K562 (cell line): Measurements from ENCODE around the gene C19orf12. TPM values are rescaled to one million over a fixed set of nuclear protein-coding genes. Genes with fewer than 3 reads are reported as not detected.

Experiments used
- EHMT2 ChIP-seq: fragments of 450-650 bp; IDR thresholded peaks from 2 replicates; pipeline ENCODE4 v1.6.1; 2018; ENCODE audit warnings: antibody characterized with exemption
- ZFX ChIP-seq: sonication (generic); formaldehyde crosslinking; IDR thresholded peaks from 2 replicates; pipeline ENCODE4 v1.8.0; 2022; ENCODE audit warnings: mild to moderate bottlenecking, missing genetic modification reagents, moderate library complexity
- ZNF282 ChIP-seq: sonication (generic); formaldehyde crosslinking; IDR thresholded peaks from 2 replicates; pipeline ENCODE4 v1.8.1; 2023; ENCODE audit warnings: missing genetic modification reagents
- polyA plus RNA-seq, 8 experiments: library from polyadenylated mRNA; depleted of rRNA in 4 of 8; stranded (reverse) in 5 of 8; unstranded in 3 of 8; fragments of >200 nt; fragmentation: Nextera tagmentation in 2 of 8; fragmentation: Illumina TruSeq in 1 of 8; extraction: Ambion mirVana in 2 of 8; extraction: Trizol in 1 of 8; gene quantifications; 2 replicates each; pipeline versions ENCODE4 v1.2.1 to v1.2.3, GENCODE V29; 2011 to 2014; ENCODE audit warnings: inconsistent platforms in 1 of 8, missing spikeins in 1 of 8
- total RNA-seq, 7 experiments: library from RNA; depleted of rRNA in 6 of 7; stranded (reverse); fragments of >200 nt in 6 of 7; fragmentation: Illumina TruSeq in 2 of 7; extraction: Trizol in 2 of 7; gene quantifications; 2 replicates each; pipeline versions ENCODE4 v1.2.1 to v1.2.3, GENCODE V29; 2011 to 2021; ENCODE audit warnings: low replicate concordance in 1 of 7
- TF ChIP-seq, protein P1 (sequence below), 2 experiments: fragments of 450-650 bp in 1 of 2; sonication (generic) in 1 of 2; formaldehyde crosslinking in 1 of 2; IDR thresholded peaks; 2 replicates each; pipeline versions ENCODE4 v1.7.1 to v1.9.0; 2016 to 2022; ENCODE audit warnings: inconsistent platforms in 1 of 2, mild to moderate bottlenecking in 1 of 2, missing genetic modification reagents in 1 of 2
- TF ChIP-seq, protein P2 (sequence below), 2 experiments: IDR thresholded peaks in 1 of 2; conservative IDR thresholded peaks in 1 of 2; 2 replicates each; pipeline ENCODE4 v1.6.1; 2016; ENCODE audit warnings: low read depth in 2 of 2, mild to moderate bottlenecking in 1 of 2, missing compliant biosample characterization in 1 of 2, missing genetic modification characterization in 1 of 2, moderate library complexity in 1 of 2
- TF ChIP-seq, protein P3 (sequence below): fragments of 250-450 bp; sonication (Bioruptor Pico); IDR thresholded peaks from 2 replicates; pipeline ENCODE4 v1.5.0; 2021; ENCODE audit warnings: mild to moderate bottlenecking, moderate library complexity

Gene C19orf12
- total and polyA plus RNA-seq, 9 of the 15 experiments (the other 6 are each of a cell fraction or from before 2014, with no cell fraction given): 1.9 to 14.5 (median 10.2) TPM

DNA sequence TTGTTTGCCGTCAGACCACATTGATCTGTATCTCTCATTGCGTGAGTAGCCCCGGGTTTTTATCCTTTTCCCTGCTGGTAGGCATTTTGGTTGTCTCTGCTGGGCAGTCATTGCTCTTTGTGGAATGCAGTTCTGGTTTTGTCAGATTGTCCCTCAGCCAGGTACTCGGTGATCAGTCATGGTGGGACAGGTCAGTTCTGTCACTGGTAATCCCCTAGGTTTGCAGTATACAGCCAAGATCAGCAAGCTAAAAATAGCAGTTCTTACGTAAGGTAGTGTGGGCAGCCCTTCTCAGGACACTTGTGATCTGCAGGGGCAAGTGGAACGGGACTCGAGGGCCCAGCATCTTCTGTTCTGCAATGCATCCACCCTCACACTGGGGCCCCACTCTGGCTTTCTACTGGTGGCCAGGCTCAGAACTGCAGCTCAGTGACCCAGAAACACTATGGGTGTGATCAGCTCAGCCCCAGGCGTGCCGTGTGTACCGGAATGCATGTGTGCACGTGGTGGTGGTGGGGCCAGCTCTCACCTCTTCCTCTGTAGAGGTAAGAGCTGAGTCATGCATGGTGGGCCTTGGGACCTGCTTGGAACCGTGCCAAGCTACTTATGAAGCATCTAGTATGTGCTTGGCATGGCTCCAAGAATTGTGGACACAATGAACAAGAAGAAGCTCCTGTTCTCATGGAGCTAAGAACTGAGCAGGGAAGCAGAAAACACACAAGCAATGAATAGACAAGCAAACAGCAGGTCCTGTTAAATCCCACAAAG lies 43.5 kb downstream of the C19orf12 start (continued):
- TF ChIP-seq, protein P1, sequence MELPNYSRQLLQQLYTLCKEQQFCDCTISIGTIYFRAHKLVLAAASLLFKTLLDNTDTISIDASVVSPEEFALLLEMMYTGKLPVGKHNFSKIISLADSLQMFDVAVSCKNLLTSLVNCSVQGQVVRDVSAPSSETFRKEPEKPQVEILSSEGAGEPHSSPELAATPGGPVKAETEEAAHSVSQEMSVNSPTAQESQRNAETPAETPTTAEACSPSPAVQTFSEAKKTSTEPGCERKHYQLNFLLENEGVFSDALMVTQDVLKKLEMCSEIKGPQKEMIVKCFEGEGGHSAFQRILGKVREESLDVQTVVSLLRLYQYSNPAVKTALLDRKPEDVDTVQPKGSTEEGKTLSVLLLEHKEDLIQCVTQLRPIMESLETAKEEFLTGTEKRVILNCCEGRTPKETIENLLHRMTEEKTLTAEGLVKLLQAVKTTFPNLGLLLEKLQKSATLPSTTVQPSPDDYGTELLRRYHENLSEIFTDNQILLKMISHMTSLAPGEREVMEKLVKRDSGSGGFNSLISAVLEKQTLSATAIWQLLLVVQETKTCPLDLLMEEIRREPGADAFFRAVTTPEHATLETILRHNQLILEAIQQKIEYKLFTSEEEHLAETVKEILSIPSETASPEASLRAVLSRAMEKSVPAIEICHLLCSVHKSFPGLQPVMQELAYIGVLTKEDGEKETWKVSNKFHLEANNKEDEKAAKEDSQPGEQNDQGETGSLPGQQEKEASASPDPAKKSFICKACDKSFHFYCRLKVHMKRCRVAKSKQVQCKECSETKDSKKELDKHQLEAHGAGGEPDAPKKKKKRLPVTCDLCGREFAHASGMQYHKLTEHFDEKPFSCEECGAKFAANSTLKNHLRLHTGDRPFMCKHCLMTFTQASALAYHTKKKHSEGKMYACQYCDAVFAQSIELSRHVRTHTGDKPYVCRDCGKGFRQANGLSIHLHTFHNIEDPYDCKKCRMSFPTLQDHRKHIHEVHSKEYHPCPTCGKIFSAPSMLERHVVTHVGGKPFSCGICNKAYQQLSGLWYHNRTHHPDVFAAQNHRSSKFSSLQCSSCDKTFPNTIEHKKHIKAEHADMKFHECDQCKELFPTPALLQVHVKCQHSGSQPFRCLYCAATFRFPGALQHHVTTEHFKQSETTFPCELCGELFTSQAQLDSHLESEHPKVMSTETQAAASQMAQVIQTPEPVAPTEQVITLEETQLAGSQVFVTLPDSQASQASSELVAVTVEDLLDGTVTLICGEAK (IDR thresholded peaks at IDR 0.05): no peak
- TF ChIP-seq, protein P1 (CRISPR knock-in tag; IDR thresholded peaks at IDR 0.05): no peak
- TF ChIP-seq EHMT2 (no peak), ZFX (CRISPR knock-in tag) (no peak), ZNF282 (CRISPR knock-in tag) (no peak)
- TF ChIP-seq, protein P2, sequence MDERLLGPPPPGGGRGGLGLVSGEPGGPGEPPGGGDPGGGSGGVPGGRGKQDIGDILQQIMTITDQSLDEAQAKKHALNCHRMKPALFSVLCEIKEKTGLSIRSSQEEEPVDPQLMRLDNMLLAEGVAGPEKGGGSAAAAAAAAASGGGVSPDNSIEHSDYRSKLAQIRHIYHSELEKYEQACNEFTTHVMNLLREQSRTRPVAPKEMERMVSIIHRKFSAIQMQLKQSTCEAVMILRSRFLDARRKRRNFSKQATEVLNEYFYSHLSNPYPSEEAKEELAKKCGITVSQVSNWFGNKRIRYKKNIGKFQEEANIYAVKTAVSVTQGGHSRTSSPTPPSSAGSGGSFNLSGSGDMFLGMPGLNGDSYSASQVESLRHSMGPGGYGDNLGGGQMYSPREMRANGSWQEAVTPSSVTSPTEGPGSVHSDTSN (CRISPR knock-in tag; IDR thresholded peaks at IDR 0.05; ENCODE audit: low read depth): no peak
- TF ChIP-seq, protein P2 (tag; conservative IDR thresholded peaks at IDR 0.05; ENCODE audit: low read depth): no peak
- TF ChIP-seq, protein P3, sequence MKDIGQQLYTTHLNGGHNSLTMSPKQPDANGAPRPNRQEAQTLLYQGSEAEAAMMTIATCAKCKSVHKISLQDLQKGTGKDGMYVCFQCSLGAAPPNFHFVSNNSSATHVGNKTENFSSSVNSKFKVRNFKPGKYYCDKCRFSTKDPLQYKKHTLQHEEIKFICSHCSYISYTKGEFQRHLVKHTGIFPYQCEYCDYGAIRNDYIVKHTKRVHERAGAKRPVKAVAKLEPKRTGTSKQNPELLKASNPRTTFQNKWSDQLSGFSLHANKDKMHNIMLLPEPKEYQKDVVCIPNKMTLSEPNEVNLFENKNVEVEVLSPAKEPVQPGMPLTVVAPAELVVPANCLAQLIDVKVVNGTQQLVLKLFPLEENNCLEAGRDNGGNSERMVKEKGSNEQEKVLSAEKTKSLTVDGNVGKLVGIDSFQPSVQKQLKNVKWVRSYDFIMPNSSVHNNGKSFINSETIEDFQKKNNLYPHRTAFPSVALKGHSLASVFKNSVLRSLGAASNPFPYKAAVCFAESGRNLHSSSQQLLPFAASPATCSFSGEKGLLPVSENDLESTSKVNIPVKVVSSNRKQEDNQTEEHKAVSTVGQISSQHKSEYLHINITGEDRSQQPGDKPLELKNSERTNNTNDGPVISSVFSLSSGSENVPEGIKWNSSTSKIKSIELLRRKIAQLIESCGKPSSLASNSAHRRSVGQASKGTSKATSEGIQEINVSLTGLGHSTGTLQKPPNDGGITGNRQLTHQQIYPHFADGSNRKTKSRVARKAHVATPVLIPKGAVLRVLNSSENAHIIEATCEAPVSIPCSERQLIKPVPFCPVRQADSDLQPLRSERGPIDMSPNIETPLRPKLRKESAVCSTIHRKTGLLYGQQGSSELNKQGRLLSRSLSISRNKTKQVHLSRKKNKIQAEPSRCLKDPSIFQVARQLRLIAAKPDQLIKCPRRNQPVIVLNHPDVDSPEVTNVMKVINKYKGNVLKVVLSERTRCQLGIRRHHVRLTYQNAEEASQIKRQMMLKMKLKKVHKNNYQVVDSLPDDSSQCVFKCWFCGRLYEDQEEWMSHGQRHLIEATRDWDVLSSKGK (CRISPR knock-in tag): no peak
